K562 (cell line): ENCODE measurements around the gene PIN1. TPM values are rescaled to one million over a fixed set of nuclear protein-coding genes. Genes with fewer than 3 reads are reported as not detected.

ENCODE experiments used
- NFIC ChIP-seq: fragments of 450-650 bp; IDR thresholded peaks from 2 replicates; pipeline ENCODE4 v1.6.1; 2017; ENCODE audit warnings: mild to moderate bottlenecking, inconsistent platforms
- TSC22D4 ChIP-seq: fragments of 450-650 bp; IDR thresholded peaks from 2 replicates; pipeline ENCODE4 v1.6.1; 2016; ENCODE audit warnings: missing genetic modification characterization, missing biosample characterization, control low read depth
- ZNF263 ChIP-seq: sonication (generic); formaldehyde crosslinking; IDR thresholded peaks from 2 replicates; pipeline ENCODE4 v1.8.0; 2022; ENCODE audit warnings: mild to moderate bottlenecking, missing genetic modification reagents, borderline replicate concordance
- polyA plus RNA-seq, 8 experiments: library from polyadenylated mRNA; depleted of rRNA in 4 of 8; stranded (reverse) in 5 of 8; unstranded in 3 of 8; fragments of >200 nt; fragmentation: Nextera tagmentation in 2 of 8; fragmentation: Illumina TruSeq in 1 of 8; extraction: Ambion mirVana in 2 of 8; extraction: Trizol in 1 of 8; gene quantifications; 2 replicates each; pipeline versions ENCODE4 v1.2.1 to v1.2.3, GENCODE V29; 2011 to 2014; ENCODE audit warnings: inconsistent platforms in 1 of 8, missing spikeins in 1 of 8
- total RNA-seq, 7 experiments: library from RNA; depleted of rRNA in 6 of 7; stranded (reverse); fragments of >200 nt in 6 of 7; fragmentation: Illumina TruSeq in 2 of 7; extraction: Trizol in 2 of 7; gene quantifications; 2 replicates each; pipeline versions ENCODE4 v1.2.1 to v1.2.3, GENCODE V29; 2011 to 2021; ENCODE audit warnings: low replicate concordance in 1 of 7
- TF ChIP-seq, protein P1 (sequence below): fragments of 200-600 bp; sonication (generic); IDR thresholded peaks from one replicate; pipeline ENCODE4 v1.6.1; 2012; ENCODE audit warnings: mild to moderate bottlenecking, low read depth, low read length, inconsistent platforms
- TF ChIP-seq, protein P2 (sequence below): fragments of 150-350 bp; conservative IDR thresholded peaks from 2 replicates; pipeline ENCODE4 v1.6.1; 2014; ENCODE audit warnings: low read length

Gene PIN1
- total and polyA plus RNA-seq, 9 of the 15 experiments (the other 6 are each of a cell fraction or from before 2014, with no cell fraction given), result 1.6 to 178 (median 42.5) TPM

DNA sequence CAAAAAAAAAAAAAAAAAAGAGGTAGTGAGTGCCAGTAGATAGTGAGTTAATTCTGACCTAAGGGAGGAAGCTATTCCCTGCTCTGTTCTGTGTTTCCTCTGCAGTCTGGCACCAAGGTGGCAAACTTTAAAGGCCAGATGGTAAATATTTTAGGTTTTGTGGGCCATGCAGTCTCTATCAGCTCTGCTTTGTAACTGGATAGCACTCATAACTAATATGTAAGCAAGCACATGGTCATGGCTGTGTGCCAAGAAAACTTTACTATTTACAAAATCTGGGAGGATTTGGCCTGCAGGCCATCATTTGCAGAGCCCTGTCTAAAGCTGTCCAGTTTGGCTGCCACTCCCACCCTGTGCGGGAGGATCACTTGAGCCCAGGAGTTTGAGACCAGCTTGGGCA is 4.3 kb downstream of the PIN1 start (continued):
- TF ChIP-seq, protein P1, sequence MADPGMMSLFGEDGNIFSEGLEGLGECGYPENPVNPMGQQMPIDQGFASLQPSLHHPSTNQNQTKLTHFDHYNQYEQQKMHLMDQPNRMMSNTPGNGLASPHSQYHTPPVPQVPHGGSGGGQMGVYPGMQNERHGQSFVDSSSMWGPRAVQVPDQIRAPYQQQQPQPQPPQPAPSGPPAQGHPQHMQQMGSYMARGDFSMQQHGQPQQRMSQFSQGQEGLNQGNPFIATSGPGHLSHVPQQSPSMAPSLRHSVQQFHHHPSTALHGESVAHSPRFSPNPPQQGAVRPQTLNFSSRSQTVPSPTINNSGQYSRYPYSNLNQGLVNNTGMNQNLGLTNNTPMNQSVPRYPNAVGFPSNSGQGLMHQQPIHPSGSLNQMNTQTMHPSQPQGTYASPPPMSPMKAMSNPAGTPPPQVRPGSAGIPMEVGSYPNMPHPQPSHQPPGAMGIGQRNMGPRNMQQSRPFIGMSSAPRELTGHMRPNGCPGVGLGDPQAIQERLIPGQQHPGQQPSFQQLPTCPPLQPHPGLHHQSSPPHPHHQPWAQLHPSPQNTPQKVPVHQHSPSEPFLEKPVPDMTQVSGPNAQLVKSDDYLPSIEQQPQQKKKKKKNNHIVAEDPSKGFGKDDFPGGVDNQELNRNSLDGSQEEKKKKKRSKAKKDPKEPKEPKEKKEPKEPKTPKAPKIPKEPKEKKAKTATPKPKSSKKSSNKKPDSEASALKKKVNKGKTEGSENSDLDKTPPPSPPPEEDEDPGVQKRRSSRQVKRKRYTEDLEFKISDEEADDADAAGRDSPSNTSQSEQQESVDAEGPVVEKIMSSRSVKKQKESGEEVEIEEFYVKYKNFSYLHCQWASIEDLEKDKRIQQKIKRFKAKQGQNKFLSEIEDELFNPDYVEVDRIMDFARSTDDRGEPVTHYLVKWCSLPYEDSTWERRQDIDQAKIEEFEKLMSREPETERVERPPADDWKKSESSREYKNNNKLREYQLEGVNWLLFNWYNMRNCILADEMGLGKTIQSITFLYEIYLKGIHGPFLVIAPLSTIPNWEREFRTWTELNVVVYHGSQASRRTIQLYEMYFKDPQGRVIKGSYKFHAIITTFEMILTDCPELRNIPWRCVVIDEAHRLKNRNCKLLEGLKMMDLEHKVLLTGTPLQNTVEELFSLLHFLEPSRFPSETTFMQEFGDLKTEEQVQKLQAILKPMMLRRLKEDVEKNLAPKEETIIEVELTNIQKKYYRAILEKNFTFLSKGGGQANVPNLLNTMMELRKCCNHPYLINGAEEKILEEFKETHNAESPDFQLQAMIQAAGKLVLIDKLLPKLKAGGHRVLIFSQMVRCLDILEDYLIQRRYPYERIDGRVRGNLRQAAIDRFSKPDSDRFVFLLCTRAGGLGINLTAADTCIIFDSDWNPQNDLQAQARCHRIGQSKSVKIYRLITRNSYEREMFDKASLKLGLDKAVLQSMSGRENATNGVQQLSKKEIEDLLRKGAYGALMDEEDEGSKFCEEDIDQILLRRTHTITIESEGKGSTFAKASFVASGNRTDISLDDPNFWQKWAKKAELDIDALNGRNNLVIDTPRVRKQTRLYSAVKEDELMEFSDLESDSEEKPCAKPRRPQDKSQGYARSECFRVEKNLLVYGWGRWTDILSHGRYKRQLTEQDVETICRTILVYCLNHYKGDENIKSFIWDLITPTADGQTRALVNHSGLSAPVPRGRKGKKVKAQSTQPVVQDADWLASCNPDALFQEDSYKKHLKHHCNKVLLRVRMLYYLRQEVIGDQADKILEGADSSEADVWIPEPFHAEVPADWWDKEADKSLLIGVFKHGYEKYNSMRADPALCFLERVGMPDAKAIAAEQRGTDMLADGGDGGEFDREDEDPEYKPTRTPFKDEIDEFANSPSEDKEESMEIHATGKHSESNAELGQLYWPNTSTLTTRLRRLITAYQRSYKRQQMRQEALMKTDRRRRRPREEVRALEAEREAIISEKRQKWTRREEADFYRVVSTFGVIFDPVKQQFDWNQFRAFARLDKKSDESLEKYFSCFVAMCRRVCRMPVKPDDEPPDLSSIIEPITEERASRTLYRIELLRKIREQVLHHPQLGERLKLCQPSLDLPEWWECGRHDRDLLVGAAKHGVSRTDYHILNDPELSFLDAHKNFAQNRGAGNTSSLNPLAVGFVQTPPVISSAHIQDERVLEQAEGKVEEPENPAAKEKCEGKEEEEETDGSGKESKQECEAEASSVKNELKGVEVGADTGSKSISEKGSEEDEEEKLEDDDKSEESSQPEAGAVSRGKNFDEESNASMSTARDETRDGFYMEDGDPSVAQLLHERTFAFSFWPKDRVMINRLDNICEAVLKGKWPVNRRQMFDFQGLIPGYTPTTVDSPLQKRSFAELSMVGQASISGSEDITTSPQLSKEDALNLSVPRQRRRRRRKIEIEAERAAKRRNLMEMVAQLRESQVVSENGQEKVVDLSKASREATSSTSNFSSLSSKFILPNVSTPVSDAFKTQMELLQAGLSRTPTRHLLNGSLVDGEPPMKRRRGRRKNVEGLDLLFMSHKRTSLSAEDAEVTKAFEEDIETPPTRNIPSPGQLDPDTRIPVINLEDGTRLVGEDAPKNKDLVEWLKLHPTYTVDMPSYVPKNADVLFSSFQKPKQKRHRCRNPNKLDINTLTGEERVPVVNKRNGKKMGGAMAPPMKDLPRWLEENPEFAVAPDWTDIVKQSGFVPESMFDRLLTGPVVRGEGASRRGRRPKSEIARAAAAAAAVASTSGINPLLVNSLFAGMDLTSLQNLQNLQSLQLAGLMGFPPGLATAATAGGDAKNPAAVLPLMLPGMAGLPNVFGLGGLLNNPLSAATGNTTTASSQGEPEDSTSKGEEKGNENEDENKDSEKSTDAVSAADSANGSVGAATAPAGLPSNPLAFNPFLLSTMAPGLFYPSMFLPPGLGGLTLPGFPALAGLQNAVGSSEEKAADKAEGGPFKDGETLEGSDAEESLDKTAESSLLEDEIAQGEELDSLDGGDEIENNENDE, result no peak
- TF ChIP-seq NFIC (peak; percentile 71), TSC22D4 (no peak), ZNF263 (CRISPR knock-in tag) (no peak)
- TF ChIP-seq, protein P2, sequence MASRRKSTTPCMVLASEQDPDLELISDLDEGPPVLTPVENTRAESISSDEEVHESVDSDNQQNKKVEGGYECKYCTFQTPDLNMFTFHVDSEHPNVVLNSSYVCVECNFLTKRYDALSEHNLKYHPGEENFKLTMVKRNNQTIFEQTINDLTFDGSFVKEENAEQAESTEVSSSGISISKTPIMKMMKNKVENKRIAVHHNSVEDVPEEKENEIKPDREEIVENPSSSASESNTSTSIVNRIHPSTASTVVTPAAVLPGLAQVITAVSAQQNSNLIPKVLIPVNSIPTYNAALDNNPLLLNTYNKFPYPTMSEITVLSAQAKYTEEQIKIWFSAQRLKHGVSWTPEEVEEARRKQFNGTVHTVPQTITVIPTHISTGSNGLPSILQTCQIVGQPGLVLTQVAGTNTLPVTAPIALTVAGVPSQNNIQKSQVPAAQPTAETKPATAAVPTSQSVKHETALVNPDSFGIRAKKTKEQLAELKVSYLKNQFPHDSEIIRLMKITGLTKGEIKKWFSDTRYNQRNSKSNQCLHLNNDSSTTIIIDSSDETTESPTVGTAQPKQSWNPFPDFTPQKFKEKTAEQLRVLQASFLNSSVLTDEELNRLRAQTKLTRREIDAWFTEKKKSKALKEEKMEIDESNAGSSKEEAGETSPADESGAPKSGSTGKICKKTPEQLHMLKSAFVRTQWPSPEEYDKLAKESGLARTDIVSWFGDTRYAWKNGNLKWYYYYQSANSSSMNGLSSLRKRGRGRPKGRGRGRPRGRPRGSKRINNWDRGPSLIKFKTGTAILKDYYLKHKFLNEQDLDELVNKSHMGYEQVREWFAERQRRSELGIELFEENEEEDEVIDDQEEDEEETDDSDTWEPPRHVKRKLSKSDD, result no peak
